ENCODE measurements around the gene IARS2.
"Not testable (repeated sequence)": the region's sequence is repeated elsewhere in the genome, so short reads cannot be mapped to it uniquely, and the experiment has no call there.

Gene IARS2

DNA sequence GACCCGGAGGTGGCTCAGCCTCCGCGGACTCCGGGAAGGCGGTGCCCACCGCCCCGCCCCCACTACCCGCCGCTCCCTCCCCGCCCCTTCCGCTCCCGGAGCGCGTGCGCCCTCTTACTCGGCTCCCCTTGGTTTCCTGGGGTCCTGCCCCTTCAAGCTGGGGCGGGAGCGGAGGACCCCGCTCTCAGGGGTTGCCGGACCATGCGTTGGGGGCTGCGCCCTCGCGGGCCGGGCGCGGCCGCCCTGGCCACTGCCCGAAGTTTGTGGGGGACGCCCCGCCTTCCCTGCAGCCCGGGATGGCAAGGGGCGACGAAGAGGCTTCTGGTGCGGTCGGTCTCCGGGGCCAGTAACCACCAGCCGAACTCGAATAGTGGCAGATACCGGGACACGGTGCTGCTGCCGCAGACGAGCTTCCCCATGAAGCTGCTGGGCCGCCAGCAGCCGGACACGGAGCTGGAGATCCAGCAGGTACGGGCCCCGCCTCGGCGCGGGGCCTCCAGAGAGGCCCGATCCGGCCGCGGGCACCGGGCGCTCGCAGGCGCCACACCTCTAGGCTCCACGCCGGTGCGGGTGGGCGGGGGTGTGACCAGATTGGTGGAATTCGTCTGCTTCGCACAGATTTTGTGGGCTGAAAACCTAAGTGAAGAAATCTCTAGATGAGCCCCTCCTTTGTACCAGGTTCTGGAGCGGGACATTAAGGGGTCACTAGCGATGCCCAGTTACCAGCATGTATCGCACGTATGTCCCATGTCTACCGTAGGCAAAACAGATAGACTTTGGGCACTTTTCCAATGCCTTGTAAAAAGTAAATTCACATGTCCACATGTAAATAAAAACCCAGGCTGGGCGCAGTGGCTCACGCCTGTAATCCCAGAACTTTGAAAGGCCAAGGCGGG lies at the start of gene IARS2:
TSS of gene IARS2 (plus strand) at position 117 of the 896 bp plus-strand sequence. CDS start at position 202, 85 bp downstream.
- H3K4me3 ChIP-seq (ENCODE audit: low read depth, low read length): peak within 1 kb of the TSS; percentile 79

- H3K4me3 ChIP-seq (ENCODE audit: low read depth, low read length): peak overlapping the region; percentile 98
Measured at GRCh38 chr1:220044678-220045355, 49.1 kb upstream of the IARS2 start.

DNA sequence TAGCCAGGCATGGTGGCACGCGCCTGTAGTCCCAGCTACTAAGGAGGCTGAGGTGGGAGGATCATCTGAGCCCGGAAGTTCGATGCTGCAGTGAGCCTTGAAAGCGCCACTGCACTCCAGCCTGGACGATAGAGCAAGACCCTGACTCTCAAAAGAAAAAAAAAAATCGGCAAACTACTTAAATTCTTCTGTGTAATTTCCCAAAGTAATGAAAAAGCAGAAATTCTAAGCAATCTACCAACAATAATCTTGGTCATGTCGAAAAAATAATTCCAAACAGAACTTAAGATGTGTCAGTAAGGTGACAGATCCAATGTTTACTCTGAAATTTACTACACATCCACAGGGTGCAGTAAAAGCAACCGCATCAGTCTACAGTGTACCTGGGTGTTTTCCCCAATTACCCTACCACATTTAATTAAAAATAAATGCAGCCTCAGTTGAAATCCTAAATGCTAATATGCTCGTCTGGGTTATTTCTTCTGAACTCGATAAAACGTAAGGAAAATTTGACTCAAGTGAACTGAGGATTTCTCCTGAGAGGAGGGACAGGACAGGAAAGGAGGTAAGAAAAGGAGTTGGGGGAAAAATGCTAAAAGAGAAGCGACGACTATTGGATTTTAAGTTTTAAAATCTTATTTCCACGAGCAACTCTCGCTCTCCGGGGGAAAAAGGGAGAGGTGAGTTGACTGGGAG lies 48.4 kb upstream of the IARS2 start:
- peak overlapping the region; percentile 98 for H3K4me3 ChIP-seq (ENCODE audit: low read depth, low read length)

DNA sequence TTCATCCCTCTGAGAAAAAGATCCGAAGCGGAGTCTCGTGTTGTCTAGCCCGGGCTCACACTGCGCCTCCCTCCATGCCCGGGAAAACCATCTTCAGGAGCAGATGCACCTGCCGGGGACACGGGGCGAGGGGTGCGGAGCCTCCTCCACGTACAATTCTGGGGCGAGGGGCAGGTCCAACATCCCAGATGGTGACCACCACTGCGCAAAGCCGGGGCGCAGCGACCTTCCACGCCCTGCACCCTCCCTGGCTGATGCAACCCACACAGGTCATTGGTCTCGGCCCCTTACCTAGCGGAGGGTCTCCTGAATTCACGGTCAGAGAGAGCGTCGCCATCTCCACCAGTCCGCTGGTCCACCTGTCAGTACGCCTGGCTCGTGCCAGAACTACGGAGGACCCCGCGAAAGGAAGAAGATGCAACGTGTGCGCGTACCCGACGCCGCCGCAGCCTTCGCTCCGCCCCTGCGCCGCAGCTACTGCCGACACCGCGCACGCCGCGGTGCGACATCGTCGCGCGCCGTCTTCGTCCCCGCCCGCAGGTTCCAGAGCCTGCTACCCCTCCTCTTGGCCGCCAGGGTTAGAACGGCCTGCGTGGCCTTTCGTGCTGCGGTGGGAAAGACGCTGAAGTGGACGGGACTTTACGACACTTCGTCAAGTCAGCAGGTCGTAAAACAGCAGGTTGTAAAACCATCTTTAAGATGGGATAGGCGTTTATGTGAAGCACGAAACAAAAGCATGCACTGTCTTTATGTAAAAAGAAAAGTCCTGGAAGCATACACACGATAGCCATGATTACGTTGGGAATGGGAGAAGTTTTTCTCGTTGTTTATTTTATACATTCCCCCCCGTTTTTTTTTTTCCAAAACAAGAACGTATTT lies 47.6 kb upstream of the IARS2 start, which contains the start of gene EPRS1:
TSS of gene EPRS1 (minus strand) at position 454 of the 879 bp plus-strand sequence. CDS start at position 337, 117 bp downstream.
- peak within 1 kb of the TSS; percentile 98 for H3K4me3 ChIP-seq (ENCODE audit: low read depth, low read length)

- H3K4me3 ChIP-seq (ENCODE audit: low read depth, low read length): no peak overlapping the region
Measured at GRCh38 chr1:220056374-220056773, 37.6 kb upstream of the IARS2 start.

- no peak overlapping the region for H3K4me3 ChIP-seq (ENCODE audit: low read depth, low read length)
Measured at GRCh38 chr1:220060876-220061275, 33.1 kb upstream of the IARS2 start.

DNA sequence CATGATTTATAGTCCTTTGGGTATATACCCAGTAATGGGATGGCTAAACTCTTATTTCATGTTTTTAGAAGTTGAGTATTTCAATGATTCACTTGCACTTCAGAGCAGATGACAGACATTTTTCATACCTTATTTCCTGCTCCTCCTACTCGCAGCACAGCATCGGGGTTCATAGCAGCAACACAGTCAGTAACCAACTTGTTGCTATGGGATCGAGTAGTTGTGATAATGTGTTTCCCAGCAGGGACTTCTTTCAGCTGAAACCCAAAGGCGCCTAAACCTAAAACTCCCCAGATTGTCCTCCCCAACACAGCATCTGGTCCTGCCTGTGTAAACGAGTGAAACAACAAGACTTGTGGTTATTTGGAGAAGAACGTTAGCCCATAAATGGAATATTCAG lies 31.3 kb upstream of the IARS2 start:
- H3K4me3 ChIP-seq (ENCODE audit: low read depth, low read length): no peak overlapping the region

DNA sequence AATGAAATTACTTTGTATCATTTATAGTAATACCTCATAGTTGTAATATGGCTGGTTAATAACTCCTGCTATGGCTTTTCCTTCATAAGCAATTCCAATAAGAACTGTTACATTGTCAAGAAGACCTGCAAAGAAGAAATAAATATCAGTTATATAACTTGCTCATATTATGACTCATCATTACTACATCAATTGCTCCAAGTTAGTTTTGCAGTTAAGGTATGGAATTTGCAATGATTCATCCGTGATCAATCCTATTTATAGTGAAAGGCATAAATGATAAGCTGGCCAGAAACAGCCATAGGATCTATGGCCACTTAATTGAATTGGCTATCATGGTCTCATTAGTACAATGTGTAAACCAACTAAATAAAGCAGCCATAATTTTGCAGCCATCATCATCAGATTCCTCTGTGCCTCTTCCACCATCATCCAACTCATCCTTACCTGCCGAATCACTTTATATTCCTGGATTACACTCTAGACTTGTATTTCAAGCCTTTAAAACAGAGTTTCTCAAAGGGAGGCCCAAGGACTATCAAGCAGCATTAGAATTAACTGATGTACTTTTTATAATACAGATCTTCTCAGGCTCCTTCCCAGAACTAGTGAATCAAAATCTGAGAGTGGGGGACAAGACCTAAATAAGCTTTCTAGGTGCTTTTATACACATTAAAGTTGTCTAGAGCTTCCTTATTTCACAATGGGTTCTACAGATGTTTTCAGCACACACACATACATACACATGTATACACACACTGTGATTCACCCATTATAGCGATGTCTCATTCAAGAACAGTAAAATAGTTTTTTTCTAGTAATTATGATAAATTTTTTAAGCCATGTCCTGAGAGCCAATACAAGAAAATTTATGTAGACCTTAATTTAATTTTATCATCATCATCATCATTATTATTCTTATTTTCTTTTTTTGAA lies 26.4 kb upstream of the IARS2 start:
- no peak overlapping the region for H3K4me3 ChIP-seq (ENCODE audit: low read depth, low read length)

DNA sequence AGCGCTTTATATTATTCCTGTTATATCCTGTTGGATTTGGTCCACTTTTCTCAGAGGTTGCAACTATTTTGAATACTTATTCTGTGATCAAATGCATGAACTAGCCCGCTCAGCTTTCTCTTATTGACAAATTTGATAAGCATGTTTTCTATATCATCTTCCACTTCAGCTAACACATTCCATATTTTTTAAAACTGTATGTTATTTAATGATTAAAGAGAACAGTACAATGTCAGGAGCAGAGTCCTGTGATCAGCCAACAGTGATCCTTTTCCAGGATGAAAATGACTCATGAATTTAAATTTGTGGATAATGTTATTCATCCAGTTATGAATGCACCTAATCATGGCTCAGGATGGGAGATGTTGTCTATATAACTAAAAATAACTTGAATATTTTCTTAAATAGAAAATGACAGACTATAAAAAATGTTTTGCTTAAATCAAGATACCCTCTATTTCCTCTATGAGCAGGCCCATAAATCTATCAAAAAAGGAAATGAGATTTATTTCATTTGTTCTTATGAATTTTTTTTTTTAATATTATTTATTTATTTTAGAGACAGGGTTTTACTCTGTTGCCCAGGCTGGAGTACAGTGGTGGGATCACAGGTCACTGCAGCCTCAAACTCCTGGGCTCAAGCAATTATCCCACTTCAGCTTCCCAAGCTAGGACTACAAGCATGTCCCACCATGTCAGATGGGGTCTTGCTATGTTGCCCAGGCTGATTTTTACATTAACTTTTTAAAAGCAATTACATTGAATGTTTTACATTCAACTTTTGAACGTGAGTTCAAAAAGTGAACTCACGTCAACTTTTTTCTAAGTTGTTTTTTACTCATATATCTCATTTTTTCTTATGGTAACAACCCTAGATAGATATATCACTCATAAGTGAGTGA lies 16.8 kb upstream of the IARS2 start:
- no peak overlapping the region for H3K4me3 ChIP-seq (ENCODE audit: low read depth, low read length)

DNA sequence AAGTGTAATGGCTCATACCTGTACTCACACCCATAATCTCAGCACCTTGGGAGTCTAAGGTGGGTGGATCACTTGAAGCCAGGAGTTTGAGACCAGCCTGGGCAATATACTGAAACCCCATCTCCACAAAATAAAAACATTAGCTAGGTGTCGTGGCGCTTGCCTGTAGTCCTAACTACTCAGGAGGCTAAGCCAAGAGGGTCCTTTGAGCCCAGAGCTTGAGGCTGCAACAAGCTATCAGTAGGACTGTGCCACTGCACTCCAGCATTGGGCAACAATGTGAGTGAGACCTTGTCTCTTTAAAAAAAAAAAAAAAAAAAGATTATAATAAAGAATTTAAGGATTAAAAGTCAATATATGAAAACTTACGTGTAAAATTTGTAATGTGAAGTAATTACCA lies 16.0 kb upstream of the IARS2 start:
- H3K4me3 ChIP-seq (ENCODE audit: low read depth, low read length): no peak overlapping the region

GRCh38 chr1:220084460-220084859 lies 9.5 kb upstream of the IARS2 start:
- H3K4me3 ChIP-seq (ENCODE audit: low read depth, low read length): no peak overlapping the region

GRCh38 chr1:220086261-220086686 lies 7.7 kb upstream of the IARS2 start:
- H3K4me3 ChIP-seq (ENCODE audit: low read depth, low read length): not testable (repeated sequence)

GRCh38 chr1:220089650-220090556 lies 4.0 kb upstream of the IARS2 start, which contains the start of gene BPNT1:
Gene BPNT1 (minus strand): TSS chr1:220089788. CDS start chr1:220079846, 9,942 bp downstream.
- peak within 1 kb of the TSS; percentile 79 for H3K4me3 ChIP-seq (ENCODE audit: low read depth, low read length)

GRCh38 chr1:220092694-220093093 lies 1.2 kb upstream of the IARS2 start:
- H3K4me3 ChIP-seq (ENCODE audit: low read depth, low read length): no peak overlapping the region

DNA sequence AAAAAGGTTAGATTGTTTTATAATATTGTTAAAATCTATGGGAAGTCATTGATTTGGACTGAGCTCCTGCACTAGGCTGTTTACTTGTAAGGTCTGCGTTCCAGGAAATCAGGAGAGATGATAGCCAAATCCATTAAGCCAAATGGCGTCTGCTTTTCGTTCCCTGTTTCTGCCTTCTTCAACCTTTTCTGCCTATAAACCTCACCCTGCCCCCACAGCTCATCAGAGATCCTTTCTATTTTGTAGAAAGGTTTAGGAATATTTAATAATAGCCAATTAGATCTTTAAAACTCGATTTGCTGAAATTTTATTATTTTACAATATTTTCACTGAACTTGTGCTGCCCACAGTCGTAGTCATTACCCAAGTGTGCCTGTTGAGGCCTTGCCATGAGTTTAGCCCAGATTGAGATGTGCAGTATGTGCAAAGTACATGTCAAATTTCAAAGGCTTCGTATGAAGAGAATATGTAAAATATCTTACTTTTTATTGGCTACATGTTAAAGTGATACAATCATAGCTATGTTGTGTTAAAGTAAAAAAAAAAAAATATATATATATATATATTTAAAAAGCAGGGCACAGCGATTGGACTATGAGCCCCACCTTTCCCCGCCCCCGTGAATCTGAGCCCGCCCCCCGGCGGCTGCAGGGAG lies 444 bp upstream of the IARS2 start:
- no peak overlapping the region for H3K4me3 ChIP-seq (ENCODE audit: low read depth, low read length)

DNA sequence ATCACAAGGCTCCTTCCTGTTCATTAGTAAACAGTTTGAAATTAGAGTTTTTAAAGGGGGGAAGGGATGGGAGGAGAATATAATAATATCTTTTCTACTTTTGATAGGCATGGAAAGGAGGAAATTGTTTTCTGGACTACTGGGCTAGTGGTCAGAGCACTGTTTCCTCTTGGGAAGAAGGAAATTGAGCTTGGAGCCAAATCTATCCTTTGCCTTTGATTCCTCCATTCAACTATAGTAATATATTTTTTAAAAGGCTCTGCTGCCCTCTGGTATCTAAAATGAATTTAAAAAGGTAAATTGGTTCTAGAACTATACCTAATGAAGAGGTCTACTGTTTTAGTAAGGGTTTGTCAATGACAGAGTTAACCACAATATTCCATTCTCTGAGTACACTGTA lies 5.9 kb downstream of the IARS2 start:
- H3K4me3 ChIP-seq (ENCODE audit: low read depth, low read length): no peak overlapping the region

DNA sequence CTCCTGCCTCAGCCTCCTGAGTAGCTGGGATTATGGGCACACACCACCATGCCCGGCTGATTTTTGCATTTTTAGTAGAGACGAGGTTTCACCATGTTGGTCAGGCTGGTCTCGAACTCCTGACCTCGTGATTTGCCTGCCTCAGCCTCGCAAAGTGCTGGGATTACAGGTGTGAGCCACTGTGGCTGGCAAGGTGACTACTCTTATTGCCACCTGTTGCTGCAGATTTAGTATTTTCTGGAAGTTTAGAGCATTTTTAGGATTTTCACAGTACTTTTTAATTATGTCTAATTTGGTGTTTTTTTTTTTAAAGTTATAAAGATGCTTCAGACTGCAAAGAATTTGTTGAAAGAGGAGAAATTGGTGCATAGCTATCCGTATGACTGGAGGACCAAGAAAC lies 16.5 kb downstream of the IARS2 start:
- H3K4me3 ChIP-seq (ENCODE audit: low read depth, low read length): not testable (repeated sequence)
